NCI-H510A (cell line): Measurements from ENCODE around the gene NIFK.

Source experiments
- DNase-seq: peaks from one replicate; lab custom pipeline; 2025; lab: John Stamatoyannopoulos, UW

NIFK gene

GRCh38 chr2:121736462-121737336 is at the start of gene NIFK:
TSS of gene NIFK (minus strand) at chr2:121736875. CDS start at chr2:121736850, 25 bp downstream.
- peak; percentile 92 for DNase-seq

GRCh38 chr2:121783180-121783579 is 46.5 kb upstream of the NIFK start:
- no peak for DNase-seq

- DNase-seq: no peak
Measured at GRCh38 chr2:121778741-121779487, 42.2 kb upstream of the NIFK start.

GRCh38 chr2:121777699-121778058 is 41.0 kb upstream of the NIFK start:
- DNase-seq: no peak

DNA sequence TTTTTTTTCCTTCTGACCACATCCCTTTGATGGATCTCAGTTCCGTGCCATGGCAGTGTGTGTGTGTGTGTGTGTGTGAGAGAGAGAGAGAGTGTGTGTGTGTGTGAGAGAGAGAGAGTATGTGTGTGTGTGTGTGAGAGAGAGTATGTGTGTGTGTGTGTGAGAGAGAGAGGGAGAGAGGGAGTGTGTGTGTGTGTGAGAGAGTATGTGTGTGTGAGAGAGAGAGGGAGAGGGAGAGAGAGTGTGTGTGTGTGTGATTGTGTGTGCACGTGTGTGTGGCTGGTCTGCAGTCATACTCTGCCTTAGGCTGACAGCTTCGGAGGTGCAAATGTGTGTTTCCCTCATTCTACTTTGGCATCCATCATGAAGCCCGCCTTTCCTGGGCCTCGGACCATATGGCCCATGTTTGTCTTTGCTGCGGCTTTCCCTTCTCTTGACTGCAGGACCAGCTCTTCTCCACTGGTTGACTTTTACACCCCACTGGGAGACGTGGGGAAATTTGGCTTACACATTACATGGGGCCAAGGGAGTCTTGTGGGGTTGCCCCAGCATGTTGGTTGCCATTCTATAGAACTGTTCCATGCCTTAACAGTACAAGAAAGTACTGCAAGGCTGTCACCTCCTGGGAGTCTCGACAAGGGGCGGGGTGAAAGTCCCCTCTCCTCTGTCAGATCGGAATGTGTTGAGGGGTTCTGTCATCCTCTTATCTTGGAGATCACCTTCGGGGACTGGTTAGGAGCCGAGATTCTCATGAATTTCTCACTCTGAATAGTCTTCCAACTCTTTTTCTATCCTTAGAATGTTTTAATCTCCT is 40.4 kb upstream of the NIFK start:
- DNase-seq: no peak

DNA sequence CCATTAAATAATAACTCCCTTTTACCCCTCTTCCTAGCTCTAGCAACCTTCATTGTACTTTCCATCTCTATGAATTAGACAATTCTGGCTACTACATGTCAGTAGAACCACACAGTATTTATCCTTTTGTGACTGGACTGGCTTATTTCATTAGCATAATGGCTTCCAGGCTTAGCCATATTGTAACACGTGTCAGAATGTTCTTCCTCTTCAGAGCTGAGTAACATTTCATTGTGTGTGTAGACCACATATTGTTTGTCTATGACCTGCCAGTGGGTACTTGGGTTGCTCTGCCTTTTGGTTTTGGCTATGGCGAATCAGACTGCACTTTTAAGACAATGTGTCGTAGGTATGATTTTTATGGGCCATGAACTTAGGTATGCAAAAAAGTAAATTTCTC is 39.7 kb upstream of the NIFK start:
- DNase-seq: no peak

GRCh38 chr2:121774235-121774634 is 37.6 kb upstream of the NIFK start:
- DNase-seq: no peak

DNA sequence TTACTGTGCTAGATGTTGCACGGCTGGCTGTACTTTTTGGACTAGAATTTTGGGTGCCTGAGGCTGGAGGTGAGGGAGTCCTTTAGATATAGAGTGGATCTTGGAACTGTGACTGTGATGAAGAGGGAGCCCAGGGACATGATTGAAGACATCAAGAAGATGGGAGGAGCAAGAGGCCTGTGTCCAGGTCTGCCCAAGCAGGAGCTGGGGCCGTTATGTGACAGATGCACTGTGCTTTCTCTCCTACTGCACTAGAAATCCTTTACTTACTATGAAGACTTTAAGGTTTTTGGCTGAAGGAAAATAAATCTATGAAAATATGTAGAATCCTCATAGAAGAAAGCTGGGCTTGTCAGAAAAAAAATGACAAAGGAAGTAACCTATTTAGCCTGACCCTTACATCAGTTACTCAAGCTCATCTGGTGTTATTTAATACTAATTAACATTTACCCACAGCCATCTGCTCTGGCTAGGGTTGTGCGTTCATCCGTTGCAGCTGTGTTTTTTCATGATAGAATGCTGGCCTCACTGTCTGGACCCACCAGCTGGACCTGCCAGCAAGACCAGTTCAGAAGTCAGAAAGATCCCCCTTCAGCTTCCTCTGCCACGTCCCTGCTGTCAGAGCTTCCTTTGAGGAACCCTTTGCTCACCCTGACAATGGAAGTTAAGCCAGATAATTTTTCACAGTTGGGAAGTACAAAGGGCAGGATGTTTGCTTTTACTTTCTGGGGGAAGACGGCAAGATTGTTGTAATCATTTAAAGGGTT is 35.5 kb upstream of the NIFK start:
- no peak for DNase-seq

GRCh38 chr2:121768143-121768755 is 31.6 kb upstream of the NIFK start:
- no peak for DNase-seq

- no peak for DNase-seq
Measured at GRCh38 chr2:121766624-121767023, 29.9 kb upstream of the NIFK start.

- DNase-seq: no peak
Measured at GRCh38 chr2:121764681-121765228, 28.1 kb upstream of the NIFK start.

DNA sequence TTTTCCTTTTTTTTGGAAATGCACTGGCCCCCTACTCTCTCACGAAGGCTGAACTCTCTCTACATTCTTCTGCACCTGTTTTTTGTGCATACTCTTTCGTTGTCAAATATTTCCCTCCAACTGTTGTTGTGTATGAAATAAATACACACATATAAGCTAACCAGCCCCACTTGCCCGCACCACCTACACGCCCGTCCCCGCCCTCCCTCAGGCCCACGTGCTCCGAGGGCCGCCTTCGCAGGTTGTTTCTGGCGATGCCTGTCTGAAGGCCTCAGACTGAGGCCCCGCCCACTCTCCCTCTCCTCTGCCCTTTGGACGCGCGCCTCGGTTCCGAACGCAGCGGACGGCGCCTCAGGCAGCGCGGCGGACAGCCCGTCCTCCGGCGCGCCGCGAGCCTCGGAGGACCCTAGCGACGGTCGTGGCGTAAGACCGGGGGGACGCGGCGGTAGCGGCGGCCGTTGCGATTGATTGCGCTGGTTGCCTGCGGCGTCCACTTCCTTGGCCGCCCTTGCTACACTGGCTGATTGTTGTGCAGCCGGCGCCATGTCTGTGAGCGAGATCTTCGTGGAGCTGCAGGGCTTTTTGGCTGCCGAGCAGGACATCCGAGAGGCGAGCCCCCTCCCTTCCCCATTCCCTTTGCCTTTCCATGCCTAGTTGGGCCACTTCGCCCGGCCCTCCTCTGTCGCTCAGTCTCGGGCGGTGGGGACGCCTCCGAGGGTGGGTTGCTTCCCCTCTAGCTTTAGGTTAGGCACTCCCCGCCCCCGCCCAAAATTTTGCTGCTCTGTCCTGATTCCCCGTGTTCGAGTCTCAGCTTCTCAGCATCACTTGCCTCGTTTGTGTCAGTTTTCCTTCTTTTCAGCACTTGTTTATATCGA is 18.8 kb upstream of the NIFK start, which contains the start of gene TSN:
TSN (plus strand) TSS at position 415 of the 875 bp plus-strand sequence; CDS start at position 544, 129 bp downstream.
- DNase-seq: peak; percentile 95

GRCh38 chr2:121754851-121755236 is 18.2 kb upstream of the NIFK start:
- DNase-seq: no peak

DNA sequence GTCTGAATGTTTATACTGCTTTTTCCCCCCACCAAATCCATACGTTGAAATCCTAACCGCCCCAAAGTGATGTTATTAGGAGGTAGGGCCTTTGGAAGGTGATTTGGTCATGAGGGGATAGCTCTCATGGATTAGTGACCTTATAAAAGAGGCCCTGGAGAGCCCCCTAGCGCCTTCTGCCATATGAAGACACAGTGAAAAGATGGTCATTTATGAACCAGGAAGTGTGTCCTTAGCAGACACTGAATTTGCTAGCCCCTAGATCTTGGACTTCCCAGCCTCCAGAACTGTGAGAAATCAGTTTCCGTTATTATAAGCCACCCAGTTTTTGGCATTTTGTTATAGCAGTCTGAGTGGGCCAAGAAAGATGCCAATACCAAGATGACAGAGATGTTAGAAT is 11.5 kb upstream of the NIFK start:
- DNase-seq: no peak

DNA sequence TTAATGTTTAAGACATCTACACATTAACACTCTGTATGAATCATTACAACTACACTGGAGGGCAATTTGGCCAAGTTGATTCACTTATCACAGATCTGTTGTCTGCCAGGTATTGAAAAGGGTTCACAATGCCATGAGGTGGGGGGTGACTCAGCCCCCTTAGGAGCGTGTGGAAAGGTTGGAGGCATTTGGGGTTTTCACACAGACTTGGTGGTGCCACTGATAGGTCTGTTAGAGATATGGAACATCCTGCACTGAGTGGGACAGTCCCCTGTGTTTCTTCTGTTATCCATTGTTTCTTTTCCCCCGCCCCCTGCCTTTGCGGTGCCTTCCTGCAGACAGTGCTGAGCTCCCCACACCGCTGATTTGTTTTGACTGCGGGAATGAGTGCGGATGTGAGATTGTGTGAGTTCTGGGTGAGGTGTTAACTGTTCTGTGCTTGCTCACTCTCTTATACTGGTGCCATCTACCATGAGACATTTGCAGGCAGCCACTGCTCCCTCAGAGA is 9.4 kb upstream of the NIFK start:
- DNase-seq: no peak

DNA sequence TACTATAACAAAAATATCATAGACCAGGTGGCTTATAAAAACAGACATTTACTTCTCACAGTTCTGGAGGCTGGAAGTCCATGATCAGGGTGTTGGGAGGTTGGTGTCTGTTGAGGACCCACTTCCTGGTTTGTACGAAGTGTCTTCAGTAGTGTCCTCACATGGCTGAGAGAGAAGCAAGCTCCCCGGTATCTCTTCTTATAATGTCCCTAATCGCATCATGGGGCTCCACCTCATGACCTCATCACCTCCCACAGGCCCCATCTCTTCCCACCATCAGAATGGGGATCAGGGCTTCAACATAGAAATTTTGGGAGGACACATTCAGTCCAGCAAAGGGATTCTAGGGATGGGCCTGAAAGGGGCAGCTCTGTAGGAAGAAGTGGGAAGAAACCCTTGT is 4.8 kb upstream of the NIFK start:
- DNase-seq: no peak

DNA sequence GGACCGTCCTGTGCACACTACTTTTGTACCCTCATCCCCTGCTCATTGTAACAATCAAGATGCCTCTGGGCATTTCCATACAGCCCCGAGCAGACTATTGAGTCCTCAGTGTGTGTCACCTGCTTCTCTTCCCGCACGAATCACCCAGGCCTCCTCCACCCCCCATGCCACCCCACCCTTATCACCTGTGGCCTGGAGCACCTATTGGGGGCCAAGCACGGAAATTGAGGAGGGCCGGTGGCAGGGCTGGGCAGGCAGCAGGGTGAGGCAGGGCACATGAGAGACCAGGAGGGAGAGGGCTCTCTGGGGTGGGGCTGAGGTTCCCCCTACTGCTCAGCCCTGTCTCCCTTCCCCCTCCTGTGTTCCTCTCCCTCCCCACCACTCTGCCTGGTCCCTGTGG is 4.3 kb upstream of the NIFK start:
- DNase-seq: no peak

- DNase-seq: no peak
Measured at GRCh38 chr2:121736140-121736461, 574 bp downstream of the NIFK start.

DNA sequence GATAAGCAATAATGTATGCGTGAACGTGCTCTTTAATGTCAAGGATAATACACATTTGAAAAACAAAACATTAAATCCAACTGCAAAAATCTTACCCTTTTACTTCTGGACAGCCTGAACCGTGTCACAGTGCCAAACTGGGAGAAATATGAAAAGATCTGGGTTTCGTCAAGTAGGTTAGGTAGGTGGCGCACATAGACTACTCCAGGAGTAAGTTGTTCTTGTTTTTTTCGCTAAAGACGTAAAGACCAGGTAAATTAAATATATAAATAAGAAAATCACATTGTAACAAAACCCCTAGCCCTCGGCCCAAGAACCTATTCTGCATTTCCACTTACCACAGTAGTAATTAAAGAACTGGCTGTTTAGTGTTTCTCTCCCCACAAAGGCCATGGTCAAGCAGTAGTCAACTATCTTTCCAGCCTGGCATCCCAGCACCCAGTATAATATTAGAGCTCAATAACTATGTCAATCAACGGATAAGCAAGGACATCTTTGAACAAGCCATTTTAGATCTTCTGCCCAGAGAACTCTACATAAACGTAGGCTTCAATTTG is 1.1 kb downstream of the NIFK start:
- DNase-seq: no peak
